Measurements from ENCODE around the gene ABCB11.
"Not testable (repeated sequence)": the region's sequence is repeated elsewhere in the genome, so short reads cannot be mapped to it uniquely, and the experiment has no call there.

ABCB11 gene

DNA sequence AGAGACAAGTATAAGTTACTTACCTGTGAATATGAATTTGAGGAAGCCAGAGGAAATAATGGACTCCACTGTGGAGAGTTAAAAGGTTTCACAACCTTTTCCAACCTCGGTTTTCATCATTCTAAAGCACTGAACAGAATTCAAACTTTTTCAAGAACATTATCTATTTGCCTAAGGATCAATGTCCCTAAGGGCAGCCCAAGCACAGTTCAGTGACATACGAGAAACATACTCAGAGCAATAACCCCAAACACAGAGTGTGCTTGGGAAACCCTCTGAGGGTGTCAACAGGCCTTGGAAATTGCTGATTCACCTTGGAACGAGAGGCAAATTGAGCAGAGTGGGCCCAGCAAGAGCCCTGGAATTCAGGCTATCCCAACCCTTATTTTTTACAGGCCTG is at the start of gene ABCB11:
TSS of gene ABCB11 (minus strand) at position 123 of the 400 bp plus-strand sequence. CDS start 13,199 bp downstream, outside the sequence.
- Mint-ChIP-seq H3K36me3 (no peaks in the 10 kb centered on the region), H3K9me3 (peaks cover 6% of the 10 kb centered on the region), H3K27ac (no peak within 1 kb of the TSS), H3K4me1 (peaks cover 19% of the 10 kb centered on the region), H3K4me3 (no peak within 1 kb of the TSS)
- ATAC-seq (no peak), DNase-seq (ENCODE audit: low spot score in 2 of 2) (no peak)

DNA sequence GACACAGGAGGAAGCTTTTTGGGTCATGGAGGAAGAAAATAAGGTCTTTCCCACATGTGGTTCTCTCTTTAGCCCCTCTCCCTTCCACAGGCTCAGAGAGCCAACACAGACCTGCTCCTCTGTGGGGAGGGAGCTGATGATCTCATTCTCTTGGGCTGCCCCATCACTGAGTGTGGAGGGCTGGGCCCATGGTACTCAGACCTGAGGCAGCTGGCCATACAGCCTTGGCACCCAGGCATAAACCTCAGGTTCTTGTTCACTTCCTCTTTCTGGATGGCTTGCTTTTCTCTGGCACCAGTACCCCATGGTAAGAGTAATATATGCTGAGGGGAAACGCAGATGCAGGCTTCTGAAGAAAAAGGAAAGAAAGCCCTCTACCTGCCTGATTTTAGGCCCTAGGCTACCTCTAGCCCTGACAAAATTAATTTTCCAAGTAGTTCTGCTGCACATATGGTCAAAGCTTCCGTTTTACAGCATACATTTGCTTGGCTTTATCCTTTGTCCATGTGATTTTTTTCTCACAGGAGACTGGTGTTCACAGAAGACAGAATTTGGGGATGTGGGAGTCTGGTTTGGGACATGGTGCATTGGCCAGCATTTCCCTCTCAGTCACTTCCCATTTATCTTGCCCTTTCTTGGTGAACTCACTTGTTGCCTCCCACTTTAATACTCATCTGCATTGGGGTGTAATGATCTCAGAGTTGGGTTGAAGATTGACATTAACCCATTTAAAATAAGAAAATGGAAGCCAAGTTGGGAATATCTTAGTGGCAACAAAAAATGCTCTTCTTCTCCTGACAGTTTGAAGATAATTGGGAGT is 49.3 kb upstream of the ABCB11 start:
- Mint-ChIP-seq H3K36me3 (no peaks in the 10 kb centered on the region), H3K4me3 (no peak overlapping the region), H3K4me1 (no peaks in the 10 kb centered on the region), H3K27ac (no peak overlapping the region), H3K9me3 (no peaks in the 10 kb centered on the region)
- ATAC-seq (peak; percentile 52), DNase-seq (ENCODE audit: low spot score in 2 of 2) (no peak)

DNA sequence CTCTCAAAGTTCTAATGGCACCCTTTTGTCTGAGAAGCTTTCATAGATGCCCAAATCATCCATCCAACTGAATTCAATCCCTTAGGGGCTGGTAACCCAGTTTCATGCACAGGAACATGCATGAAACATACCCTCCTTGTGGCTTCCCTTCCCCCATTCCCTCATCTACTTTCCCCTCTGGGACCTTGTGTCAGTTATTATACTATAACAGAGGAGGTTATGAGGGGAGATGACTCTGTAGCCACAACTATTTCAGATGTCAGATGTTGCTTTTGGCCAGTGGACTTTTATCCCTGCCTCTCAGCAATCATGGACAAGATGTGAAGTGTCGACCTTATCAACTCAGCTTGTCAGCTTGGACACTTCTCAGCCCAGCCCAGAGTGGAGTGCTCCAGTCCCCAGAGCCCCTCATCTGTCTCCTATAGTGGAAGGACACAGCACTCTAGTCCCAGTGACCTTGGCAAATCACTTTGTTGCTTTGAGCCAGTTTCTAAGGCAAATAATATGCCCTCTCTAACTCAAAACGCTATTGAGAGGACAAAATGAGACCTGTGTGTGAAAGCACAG is 46.6 kb upstream of the ABCB11 start:
- DNase-seq (ENCODE audit: low spot score in 2 of 2) (no peak), ATAC-seq (no peak)
- Mint-ChIP-seq H3K4me1 (peaks cover 14% of the 10 kb centered on the region), H3K27ac (no peak overlapping the region), H3K9me3 (no peaks in the 10 kb centered on the region), H3K36me3 (no peaks in the 10 kb centered on the region), H3K4me3 (no peak overlapping the region)

DNA sequence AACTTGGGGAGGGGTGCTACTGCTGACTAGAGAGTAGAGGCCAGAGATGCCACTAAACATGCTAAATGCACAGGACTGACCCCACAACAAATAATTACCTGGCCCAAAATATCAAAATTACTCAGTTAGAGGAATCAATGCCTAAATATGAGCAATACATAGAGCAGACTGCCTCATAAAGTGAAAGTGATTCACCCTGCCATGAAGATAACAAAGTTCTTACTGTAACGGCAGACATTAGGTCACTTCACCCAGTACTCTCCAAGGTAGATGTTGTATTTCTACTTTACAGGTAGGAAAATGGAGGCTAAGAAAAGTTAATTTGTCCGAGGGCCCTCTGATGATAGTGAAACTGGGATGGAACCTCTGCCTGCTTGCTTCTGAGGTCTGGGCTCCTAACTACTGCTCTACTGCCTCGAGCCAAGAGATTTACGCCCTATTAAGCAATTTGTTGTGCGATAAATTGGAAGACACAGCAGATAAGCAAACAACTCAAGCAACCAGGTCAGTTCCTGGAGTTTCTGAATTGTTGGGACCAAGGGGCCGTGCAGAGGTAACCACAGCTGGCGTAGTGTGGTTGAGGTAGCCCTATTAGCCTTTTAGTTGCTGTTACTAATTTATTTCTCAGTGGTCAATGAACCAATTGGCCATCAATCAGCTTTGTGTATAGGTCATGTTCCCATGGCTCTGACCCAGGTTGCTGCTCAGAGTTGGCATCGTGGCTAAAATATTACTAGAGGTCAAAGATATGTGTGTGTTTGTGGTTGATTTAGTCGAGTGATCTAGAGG is 43.0 kb upstream of the ABCB11 start:
- H3K9me3 Mint-ChIP-seq: no peaks in the 10 kb centered on the region
- DNase-seq (ENCODE audit: low spot score in 2 of 2) (no peak), ATAC-seq (peak; percentile 87)
- no peak overlapping the region for H3K4me3 Mint-ChIP-seq
- peaks cover 26% of the 10 kb centered on the region for H3K4me1 Mint-ChIP-seq
- H3K27ac Mint-ChIP-seq: peak overlapping the region; percentile 46
- no peaks in the 10 kb centered on the region for H3K36me3 Mint-ChIP-seq

DNA sequence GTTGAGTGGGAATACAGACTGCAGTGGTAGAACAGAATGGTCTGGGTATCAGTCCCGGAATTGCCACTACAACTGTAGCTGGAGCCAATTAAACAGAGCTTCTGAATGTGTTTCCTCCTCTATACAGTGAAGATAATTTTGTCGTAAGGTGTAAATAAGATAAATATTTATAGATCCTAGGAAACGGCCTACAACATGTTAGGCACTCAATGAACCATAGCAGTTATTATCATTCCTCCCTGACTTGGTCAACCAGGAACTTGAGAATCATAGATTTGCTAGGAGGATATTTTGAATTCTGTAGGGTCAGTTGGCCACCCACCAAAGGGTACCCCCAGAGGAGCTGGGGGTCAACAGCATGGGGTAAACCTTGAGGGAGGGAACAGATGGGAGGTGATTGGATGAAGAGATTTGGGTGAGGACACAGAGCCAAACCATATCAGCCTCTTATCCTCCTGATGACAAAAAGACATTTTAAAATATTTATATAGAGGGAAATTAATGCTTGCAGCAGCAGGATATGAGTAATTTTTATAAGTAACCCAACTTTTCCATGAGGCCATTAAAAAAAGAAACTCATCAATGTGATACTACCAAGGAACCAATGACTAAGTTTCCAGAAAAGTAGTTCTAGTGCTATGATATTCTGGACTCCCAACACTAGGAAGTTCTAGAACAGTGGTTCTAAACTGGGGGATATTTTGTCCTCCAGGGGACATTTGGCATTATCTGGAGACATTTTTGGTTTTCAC is 42.3 kb upstream of the ABCB11 start:
- peak; percentile 31 for ATAC-seq
- DNase-seq (ENCODE audit: low spot score in 2 of 2): no peak
- Mint-ChIP-seq H3K36me3 (no peaks in the 10 kb centered on the region), H3K4me1 (peaks cover 33% of the 10 kb centered on the region), H3K27ac (peak overlapping the region; percentile 46), H3K9me3 (no peaks in the 10 kb centered on the region), H3K4me3 (no peak overlapping the region)

DNA sequence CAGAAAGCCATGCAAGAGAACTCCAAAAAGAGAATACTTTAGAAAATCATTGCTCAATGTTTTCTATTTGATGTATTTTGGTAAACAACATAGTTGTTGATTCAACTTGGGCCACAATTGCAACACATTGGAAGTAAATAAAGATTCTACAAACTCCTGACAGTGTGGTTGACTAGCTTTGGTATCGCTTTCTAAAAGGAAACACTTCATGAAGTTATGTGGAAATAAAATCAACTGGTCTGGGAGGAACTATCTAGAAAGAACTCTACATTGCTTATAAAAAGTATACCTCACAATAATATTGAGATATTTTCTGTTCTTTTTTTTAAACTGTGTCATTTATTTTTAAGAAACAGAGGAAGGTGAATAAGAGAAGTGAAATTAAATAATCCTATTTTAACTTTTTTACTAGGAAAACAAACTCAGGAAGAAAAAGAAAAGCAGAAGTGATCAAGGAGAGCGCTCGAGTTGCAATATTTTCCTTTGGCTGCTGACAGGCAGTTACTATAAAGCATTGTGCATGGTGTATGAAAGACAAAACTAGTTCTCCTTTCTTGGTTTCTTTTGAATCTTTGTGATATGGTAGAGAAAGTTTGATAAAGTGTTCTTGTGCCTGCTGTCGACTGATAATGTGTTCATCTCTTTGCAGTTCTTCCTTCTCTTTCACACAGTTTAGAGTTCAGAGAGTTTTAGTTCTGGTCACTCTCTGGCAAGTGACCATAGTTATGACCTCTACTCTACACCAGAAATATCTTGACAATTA is 41.2 kb upstream of the ABCB11 start:
- H3K27ac Mint-ChIP-seq: no peak overlapping the region
- DNase-seq (ENCODE audit: low spot score in 2 of 2): no peak
- ATAC-seq: no peak
- H3K4me3 Mint-ChIP-seq: no peak overlapping the region
- H3K9me3 Mint-ChIP-seq: no peaks in the 10 kb centered on the region
- H3K4me1 Mint-ChIP-seq: peaks cover 33% of the 10 kb centered on the region
- H3K36me3 Mint-ChIP-seq: no peaks in the 10 kb centered on the region

DNA sequence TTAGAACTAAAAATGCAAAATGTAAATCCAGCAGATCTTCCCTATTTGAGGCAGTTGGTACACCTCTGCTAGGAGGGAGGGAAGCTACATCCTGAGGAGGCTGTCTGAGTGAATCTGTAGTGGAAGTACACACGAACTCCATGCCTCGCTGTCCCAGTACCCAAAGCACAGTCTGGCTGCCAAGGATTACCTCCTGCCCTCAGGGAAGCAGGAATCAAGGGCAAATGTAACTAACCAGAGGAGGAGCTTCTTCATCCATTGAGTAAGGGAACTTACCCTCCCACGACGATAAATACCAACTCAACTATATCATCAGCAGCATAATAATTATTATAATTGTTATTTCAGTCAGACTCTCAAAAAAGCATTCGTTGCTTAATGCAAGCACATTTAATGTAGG is 40.3 kb upstream of the ABCB11 start:
- Mint-ChIP-seq H3K27ac (no peak overlapping the region), H3K4me1 (peaks cover 33% of the 10 kb centered on the region), H3K4me3 (no peak overlapping the region), H3K9me3 (no peaks in the 10 kb centered on the region), H3K36me3 (no peaks in the 10 kb centered on the region)
- ATAC-seq (no peak), DNase-seq (ENCODE audit: low spot score in 2 of 2) (no peak)

DNA sequence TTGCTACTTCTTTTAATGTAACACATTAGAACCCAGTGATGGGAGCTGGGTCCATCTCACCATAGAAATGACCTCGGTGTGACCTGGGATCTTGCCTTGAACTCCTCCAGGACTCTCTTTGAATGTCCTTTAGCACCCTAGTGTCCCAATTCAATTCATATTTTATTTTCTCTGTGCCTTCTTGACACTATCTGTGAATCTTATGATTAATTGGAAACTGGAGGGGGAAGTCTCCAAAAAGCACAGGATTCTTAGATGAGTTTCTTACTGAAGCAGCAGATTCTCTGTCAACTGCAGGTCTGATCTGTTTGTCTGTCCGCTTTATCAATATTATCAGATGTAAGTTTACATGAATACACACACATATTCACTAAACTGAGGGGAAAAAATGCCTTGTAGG is 38.7 kb upstream of the ABCB11 start:
- no peak for ATAC-seq
- Mint-ChIP-seq H3K36me3 (no peaks in the 10 kb centered on the region), H3K9me3 (no peaks in the 10 kb centered on the region), H3K4me3 (peak overlapping the region; percentile 9), H3K27ac (peak overlapping the region; percentile 18), H3K4me1 (peaks cover 33% of the 10 kb centered on the region)
- no peak for DNase-seq (ENCODE audit: low spot score in 2 of 2)

DNA sequence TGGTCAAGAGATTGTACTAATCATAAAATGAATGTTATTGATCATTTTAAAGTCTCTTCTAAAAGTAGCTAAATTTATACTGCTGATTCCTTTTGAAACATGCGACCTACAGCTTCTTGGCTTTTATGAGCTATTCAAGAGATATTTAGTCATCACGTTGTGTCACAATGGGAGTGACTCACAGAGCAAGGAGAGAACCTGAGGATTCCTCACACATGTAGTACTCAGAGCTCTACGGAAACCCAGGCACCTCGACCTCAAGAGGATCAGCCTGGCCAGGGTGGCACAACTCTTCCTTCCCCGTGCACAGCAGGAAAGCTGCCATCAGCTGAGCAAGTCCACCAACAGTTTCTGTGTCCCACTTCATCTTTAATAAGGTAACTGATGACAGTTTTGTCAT is 38.2 kb upstream of the ABCB11 start, which contains the start of gene DHRS9:
TSS of gene DHRS9 (plus strand) at position 223 of the 400 bp plus-strand sequence. CDS start 12,019 bp downstream, outside the sequence.
- H3K36me3 Mint-ChIP-seq: no peaks in the 10 kb centered on the region
- H3K4me3 Mint-ChIP-seq: peak within 1 kb of the TSS; percentile 9
- DNase-seq (ENCODE audit: low spot score in 2 of 2) (no peak), ATAC-seq (peak; percentile 96)
- H3K4me1 Mint-ChIP-seq: peaks cover 33% of the 10 kb centered on the region
- no peaks in the 10 kb centered on the region for H3K9me3 Mint-ChIP-seq
- H3K27ac Mint-ChIP-seq: peak within 1 kb of the TSS; percentile 18

DNA sequence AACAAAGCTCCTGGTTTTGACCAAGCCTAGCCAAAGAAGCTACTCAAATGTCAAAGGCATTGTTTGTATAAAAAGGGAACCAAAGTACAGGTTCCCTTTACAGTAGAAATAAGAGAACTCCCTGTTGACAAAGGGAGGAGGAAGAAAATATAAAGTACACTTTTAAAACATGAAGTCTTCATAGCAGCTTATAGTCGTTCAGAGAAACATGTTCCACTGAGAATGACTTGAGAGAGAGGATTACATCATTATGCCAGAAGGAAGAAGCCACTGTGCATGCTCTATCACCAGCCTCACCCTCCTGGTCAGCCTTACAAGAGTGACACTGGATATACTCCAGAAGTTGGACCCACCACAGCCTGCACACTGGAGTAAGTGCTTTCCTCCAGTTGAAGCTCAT is 35.8 kb upstream of the ABCB11 start:
- Mint-ChIP-seq H3K4me1 (peaks cover 15% of the 10 kb centered on the region), H3K4me3 (no peak overlapping the region), H3K9me3 (no peaks in the 10 kb centered on the region), H3K36me3 (no peaks in the 10 kb centered on the region), H3K27ac (no peak overlapping the region)
- DNase-seq (ENCODE audit: low spot score in 2 of 2): no peak
- ATAC-seq: no peak

DNA sequence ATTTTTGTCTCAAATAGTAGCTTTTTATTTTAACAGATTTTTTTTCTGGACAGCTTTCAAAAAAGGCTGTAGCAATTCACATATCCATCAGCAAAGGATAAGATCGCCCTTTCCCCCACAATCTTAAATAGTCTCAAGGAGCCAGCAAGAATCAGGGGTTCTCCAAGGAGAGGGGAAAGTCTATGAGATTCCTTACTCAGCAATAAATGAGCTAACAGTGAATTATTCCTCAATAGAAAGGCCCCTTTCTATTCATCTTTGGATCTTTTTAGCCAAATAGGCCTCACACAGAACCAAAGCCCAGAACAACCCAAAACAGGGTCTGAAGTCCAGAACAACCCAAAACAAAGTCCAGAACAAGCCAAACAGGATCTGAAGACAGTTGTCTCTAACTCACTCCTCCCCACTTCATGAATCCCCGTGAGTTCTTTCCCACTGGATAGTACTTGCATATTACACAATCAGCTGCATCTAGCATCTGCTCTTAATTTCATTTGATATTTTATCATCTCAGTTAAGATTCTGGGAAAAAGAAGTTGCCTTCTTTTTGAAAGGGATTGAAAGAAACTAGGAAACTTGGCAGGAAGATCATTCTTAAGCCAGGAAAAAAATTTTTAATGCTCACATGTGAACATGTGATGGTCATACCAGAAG is 34.9 kb upstream of the ABCB11 start:
- no peak for ATAC-seq
- H3K4me1 Mint-ChIP-seq: peaks cover 15% of the 10 kb centered on the region
- H3K9me3 Mint-ChIP-seq: no peaks in the 10 kb centered on the region
- H3K36me3 Mint-ChIP-seq: no peaks in the 10 kb centered on the region
- H3K27ac Mint-ChIP-seq: no peak overlapping the region
- no peak for DNase-seq (ENCODE audit: low spot score in 2 of 2)
- no peak overlapping the region for H3K4me3 Mint-ChIP-seq

DNA sequence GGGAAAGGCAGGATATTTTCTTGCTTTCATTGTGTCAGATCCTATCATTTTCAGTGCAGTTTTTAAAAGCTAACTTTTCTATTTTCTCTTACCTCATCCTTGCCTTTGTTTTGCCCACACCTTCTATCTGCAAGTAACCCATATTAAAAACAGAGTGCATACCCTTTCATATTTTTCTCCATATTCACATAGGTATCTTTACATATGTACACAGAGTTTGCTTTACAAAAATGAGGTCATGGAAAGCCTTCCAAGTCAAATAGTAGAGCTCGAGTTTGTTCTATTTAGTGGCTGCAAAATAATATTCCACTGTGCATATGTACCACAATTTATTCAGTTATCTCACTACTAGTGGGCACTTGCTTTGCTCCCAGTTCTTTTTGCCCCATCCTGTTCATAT is 34.3 kb upstream of the ABCB11 start:
- no peak for ATAC-seq
- no peak for DNase-seq (ENCODE audit: low spot score in 2 of 2)
- Mint-ChIP-seq H3K9me3 (no peaks in the 10 kb centered on the region), H3K27ac (no peak overlapping the region), H3K4me1 (peaks cover 15% of the 10 kb centered on the region), H3K36me3 (no peaks in the 10 kb centered on the region), H3K4me3 (no peak overlapping the region)

DNA sequence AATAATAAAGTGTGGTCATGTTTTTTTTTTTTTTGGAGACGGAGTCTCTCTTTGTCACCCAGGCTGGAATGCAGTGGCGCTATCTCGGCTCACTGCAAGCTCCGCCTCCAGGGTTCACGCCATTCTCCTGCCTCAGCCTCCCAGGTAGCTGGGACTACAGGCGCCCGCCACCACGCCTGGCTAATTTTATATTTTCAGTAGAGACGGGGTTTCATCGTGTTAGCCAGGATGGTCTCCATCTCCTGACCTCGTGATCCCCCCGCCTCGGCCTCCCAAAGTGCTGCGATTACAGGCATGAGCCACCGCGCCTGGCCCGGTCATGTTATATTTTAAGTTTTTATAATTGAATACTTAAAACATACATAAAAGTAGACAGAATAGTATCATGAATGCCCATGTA is 33.1 kb upstream of the ABCB11 start:
- H3K4me1 Mint-ChIP-seq; H3K4me3 Mint-ChIP-seq; H3K9me3 Mint-ChIP-seq; ATAC-seq; H3K27ac Mint-ChIP-seq; H3K36me3 Mint-ChIP-seq; DNase-seq (ENCODE audit: low spot score in 2 of 2): not testable (repeated sequence)

DNA sequence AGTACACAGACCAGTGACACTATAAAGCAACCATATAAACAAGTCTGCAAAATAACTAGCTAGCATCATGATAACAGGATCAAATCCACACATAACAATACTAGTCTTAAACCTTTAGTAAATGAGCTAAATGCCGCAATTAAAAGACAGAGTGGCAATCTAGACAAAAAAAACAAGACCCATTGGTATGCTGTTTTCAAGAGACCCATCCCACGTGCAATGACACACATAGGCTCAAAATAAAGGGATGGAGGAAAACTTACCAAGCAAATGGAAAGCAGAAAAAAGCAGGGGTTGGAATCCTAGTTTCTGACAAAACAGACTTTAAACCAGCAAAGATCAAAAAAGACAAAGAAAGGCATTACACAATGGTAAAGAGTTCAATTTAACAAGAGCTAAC is 23.5 kb upstream of the ABCB11 start:
- H3K4me1 Mint-ChIP-seq; H3K27ac Mint-ChIP-seq; DNase-seq (ENCODE audit: low spot score in 2 of 2); H3K4me3 Mint-ChIP-seq; ATAC-seq; H3K36me3 Mint-ChIP-seq: not testable (repeated sequence)
- peaks cover 13% of the 10 kb centered on the region for H3K9me3 Mint-ChIP-seq
